GM19239 (cell line): ENCODE data around the gene BACH1.

Experiments used
- DNase-seq: peaks from one replicate; pipeline ENCODE4 v3.0.0; 2011; ENCODE audit warnings: low spot score; ENCODE audit not compliant: insufficient read length
- FAIRE-seq: peaks from 2 replicates; lab custom pipeline; 2011; peaks lifted over from hg19 to GRCh38; lab: Jason Lieb, UNC

BACH1 gene

GRCh38 chr21:29371464-29371863, 72.7 kb downstream of the BACH1 start:
- FAIRE-seq (no peak), DNase-seq (no peak)

- FAIRE-seq (peak; percentile 96), DNase-seq (peak; percentile 26)
Measured at GRCh38 chr21:29372063-29372802, 73.5 kb downstream of the BACH1 start.

- no peak for FAIRE-seq
- no peak for DNase-seq
Measured at GRCh38 chr21:29374481-29374880, 75.8 kb downstream of the BACH1 start.

DNA sequence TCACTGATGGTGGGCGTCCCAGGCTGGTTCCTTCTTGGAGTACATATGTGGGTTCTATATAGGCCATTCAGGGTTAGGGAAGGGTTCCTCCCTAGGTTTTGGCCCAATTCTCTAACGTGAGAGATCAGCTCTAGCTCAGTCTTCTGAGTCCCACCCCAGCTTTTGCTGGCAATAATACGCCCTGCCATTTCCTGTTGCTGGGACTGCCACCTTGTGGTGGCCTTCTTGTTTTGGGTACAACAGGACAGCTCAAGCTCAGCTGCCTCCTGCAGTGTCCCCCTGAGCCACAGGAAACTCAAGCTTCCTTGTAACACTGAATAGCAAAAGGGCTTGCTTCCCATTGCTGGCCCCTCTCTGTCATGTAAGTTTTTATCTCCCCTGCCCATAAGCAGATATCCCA, 77.8 kb downstream of the BACH1 start:
- DNase-seq, result peak; percentile 42
- peak; percentile 84 for FAIRE-seq

DNA sequence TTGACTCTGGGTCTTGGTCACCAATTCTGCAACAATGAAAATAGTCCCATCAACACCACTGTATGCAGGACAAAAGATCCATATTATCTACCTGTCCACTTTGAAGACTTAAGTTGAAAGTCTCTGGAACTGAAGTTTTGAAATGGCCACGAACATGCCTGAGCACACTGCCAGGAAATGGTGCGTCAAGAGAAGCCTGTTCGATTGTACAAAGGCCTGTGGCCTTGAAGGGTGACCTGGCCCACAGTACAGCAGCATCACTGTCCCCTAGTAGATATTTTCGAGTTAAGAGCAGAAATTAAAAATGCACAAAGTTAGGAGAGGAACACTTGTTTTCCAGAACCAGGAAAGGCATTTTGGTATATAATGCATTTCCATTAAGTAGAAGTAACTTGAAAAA, 78.5 kb downstream of the BACH1 start:
- no peak for FAIRE-seq
- DNase-seq, result no peak

DNA sequence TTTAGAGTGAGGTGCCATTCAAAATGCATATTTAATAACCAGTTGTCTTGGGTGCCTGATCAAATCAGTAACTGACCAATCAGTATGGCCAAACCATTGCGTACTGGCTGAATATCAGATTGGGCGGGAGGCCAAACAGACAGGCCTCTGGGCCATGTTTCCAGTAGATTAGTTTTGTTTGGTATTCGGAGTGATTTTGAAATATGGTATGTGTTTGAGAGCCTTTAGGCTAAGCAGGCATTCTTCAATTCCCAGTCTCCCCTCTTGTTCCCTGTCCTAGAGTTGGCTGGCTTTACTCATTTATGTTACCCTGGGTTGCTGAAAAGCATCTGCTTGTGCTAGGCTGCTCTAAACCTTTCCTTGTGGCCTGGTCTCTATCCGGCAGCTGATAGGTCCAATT, 80.1 kb downstream of the BACH1 start:
- no peak for FAIRE-seq
- no peak for DNase-seq

GRCh38 chr21:29379517-29380054, 80.9 kb downstream of the BACH1 start:
- DNase-seq (no peak), FAIRE-seq (no peak)

GRCh38 chr21:29382030-29382654, 83.4 kb downstream of the BACH1 start:
- no peak for FAIRE-seq
- DNase-seq, result no peak

- DNase-seq, result no peak
- no peak for FAIRE-seq
Measured at GRCh38 chr21:29384683-29385359, 86.1 kb downstream of the BACH1 start.

DNA sequence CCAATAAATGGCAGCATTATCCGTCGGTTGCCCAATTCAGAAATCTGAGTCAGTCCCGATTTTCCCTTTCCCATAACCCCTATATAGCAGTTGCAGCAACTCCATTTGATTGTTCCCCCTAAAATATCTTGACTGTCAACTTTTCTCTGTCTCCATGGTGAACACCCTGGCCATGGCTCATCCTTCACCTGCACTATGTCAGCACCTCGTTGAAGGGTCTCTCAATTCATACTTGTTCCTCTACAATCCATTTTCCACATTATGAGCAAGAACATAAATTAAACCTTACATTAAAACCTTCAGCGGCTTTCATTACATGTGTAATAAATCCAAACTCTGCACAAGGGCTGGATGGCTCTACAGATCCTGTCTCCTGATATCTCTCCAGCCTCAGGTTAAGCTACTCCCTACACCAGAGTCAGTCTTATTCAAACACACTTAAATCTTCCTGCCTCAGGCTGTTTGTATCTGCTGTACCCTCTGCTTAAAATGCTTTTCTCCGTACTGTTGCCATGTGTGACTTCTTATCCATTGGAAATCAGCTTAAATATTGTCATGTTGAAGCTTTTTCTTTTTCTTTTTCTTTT, 87.3 kb downstream of the BACH1 start:
- FAIRE-seq (no peak), DNase-seq (no peak)

- no peak for FAIRE-seq
Measured at GRCh38 chr21:29386803-29387202, 88.1 kb downstream of the BACH1 start.

GRCh38 chr21:29387598-29387997, 88.9 kb downstream of the BACH1 start:
- no peak for DNase-seq
- no peak for FAIRE-seq

More at GRCh38 chr21:29386803-29387202, 88.1 kb downstream of the BACH1 start:
- DNase-seq, result no peak

DNA sequence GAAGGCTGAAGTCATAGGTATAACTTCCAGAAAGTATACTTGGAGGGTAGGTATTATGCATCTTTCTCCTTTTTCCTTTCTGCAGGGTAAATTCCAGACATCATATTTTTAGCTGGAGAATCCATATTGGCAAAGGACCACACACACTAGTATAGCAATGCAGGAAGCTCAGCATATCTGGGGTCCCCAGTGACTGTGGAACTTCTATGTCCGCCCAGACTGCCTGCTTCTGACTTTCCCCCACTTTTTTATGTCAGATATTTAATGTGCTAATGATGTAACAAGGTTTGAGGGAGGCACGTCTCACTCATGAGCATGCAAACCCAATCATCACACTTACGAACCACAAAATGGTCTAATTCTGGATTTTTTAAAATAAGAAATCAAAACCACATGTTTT, 90.4 kb downstream of the BACH1 start:
- DNase-seq (no peak), FAIRE-seq (no peak)

DNA sequence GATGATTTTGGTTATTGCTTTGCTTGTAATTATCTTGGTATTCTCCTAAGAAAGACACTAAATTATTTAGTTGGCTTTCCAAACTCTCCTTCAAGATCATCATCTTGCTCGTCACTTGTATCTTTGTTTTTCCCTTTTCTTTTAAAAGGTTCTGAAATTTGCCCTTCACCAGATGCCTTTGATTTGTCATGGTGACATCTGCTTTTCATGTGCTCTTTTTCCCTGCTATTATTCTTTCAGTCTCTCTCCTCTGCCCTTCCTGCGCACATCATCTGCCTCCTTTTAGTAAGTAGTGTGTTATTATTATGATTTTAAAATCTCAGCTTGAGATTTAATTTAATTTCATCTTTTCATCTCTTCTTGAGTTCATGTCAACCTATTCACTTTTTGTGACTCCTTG, 92.1 kb downstream of the BACH1 start:
- FAIRE-seq, result no peak
- no peak for DNase-seq

DNA sequence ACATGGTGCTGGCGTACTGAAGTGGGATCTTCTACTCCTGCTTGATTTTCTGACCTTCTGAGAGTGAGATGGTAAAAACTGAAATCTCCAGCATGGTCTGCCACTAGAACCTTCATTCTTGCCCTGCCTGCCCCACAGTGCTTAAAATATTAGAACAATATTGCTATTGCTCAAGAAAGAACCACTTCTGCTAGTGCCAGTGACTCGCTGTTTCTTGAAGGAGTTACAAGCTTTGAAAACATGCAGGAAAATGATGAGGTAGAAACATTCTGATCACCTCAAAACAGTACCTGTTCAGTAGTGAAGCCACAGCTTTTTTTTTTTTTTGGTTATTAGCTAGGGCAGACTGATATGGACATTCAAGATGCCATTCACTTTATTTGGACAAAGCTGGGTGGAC, 95.3 kb downstream of the BACH1 start:
- no peak for DNase-seq
- no peak for FAIRE-seq
